WTC11 (cell line): Measurements from ENCODE around the gene ZBTB20. TPM values are rescaled to one million over a fixed set of nuclear protein-coding genes. Genes with fewer than 3 reads are reported as not detected.

Source experiments
- ATAC-seq: fragments of 200-7000 bp; cut with Tn5 transposase; 2 replicates; pipeline ENCODE4 v1.10.0; 2021; ENCODE audit warnings: mild to moderate bottlenecking, moderate library complexity
- CTCF ChIA-PET: fragments of 300-600 bp; sonication (Branson Sonifier 250); formaldehyde crosslinking; loops from one replicate; lab custom pipeline; 2021; ENCODE audit warnings: antibody characterized with exemption; lab: Charles Lee
- POLR2A ChIA-PET: fragments of 350-600 bp; sonication (Branson Sonifier 250); formaldehyde crosslinking; loops from one replicate; lab custom pipeline; 2021; ENCODE audit warnings: antibody characterized with exemption; lab: Charles Lee
- DNase-seq: peaks from one replicate; pipeline ENCODE4 v3.0.0; 2021; ENCODE audit warnings: low spot score
- H3K27ac Mint-ChIP-seq: 2 replicates; pipeline ENCODE4 v1.8.0; 2021; ENCODE audit warnings: mixed read lengths
- H3K27me3 Mint-ChIP-seq: 2 replicates; pipeline ENCODE4 v1.8.0; 2021; ENCODE audit warnings: low read depth, mild to moderate bottlenecking, moderate library complexity, mixed read lengths
- H3K36me3 Mint-ChIP-seq: 2 replicates; pipeline ENCODE4 v1.8.0; 2021; ENCODE audit warnings: mixed read lengths
- H3K4me1 Mint-ChIP-seq: 2 replicates; pipeline ENCODE4 v1.8.0; 2022; ENCODE audit warnings: mixed read lengths
- H3K4me3 Mint-ChIP-seq: 2 replicates; pipeline ENCODE4 v1.8.0; 2021; ENCODE audit warnings: mild to moderate bottlenecking, moderate library complexity, mixed read lengths
- H3K9me3 Mint-ChIP-seq: 2 replicates; pipeline ENCODE4 v1.8.0; 2021; ENCODE audit warnings: mixed read lengths
- CREM ChIP-seq: sonication (generic); formaldehyde crosslinking; IDR thresholded peaks from 2 replicates; pipeline ENCODE4 v1.8.1; 2022; ENCODE audit warnings: mild to moderate bottlenecking, missing genetic modification reagents, moderate library complexity
- E2F5 ChIP-seq: sonication (generic); formaldehyde crosslinking; IDR thresholded peaks from 2 replicates; pipeline ENCODE4 v1.8.1; 2022; ENCODE audit warnings: mild to moderate bottlenecking, moderate library complexity, missing genetic modification reagents
- ERG ChIP-seq: fragments of 250-450 bp; sonication (Bioruptor Pico); IDR thresholded peaks from 2 replicates; pipeline ENCODE4 v1.8.0; 2021; ENCODE audit warnings: mild to moderate bottlenecking
- ETV6 ChIP-seq: sonication (generic); formaldehyde crosslinking; IDR thresholded peaks from 2 replicates; pipeline ENCODE4 v1.8.1; 2022; ENCODE audit warnings: mild to moderate bottlenecking, missing genetic modification reagents
- GABPB1 ChIP-seq: sonication (generic); formaldehyde crosslinking; IDR thresholded peaks from 2 replicates; pipeline ENCODE4 v1.8.1; 2023; ENCODE audit warnings: mild to moderate bottlenecking, missing genetic modification reagents
- GRHL2 ChIP-seq: fragments of 250-450 bp; sonication (Bioruptor Pico); IDR thresholded peaks from 2 replicates; pipeline ENCODE4 v1.8.0; 2022; ENCODE audit warnings: mild to moderate bottlenecking, moderate library complexity; ENCODE audit not compliant: insufficient replicate concordance, severe bottlenecking
- HMGA2 ChIP-seq: fragments of 250-450 bp; sonication (Bioruptor Pico); IDR thresholded peaks from 2 replicates; pipeline ENCODE4 v1.4.0; 2021; ENCODE audit warnings: mild to moderate bottlenecking, moderate library complexity
- IRF2 ChIP-seq: sonication (generic); formaldehyde crosslinking; IDR thresholded peaks from 2 replicates; pipeline ENCODE4 v1.8.0; 2022; ENCODE audit warnings: low read depth, missing genetic modification reagents, borderline replicate concordance
- KAT7 ChIP-seq: sonication (generic); formaldehyde crosslinking; IDR thresholded peaks from 2 replicates; pipeline ENCODE4 v1.8.1; 2023; ENCODE audit warnings: missing genetic modification reagents, mild to moderate bottlenecking, borderline replicate concordance
- NFATC4 ChIP-seq: fragments of 250-450 bp; sonication (Bioruptor Pico); IDR thresholded peaks from 2 replicates; pipeline ENCODE4 v1.9.0; 2021; ENCODE audit warnings: mild to moderate bottlenecking
- NFE2L1 ChIP-seq: sonication (generic); formaldehyde crosslinking; IDR thresholded peaks from 2 replicates; pipeline ENCODE4 v1.8.1; 2023; ENCODE audit warnings: missing genetic modification reagents
- NR2C2 ChIP-seq: sonication (generic); formaldehyde crosslinking; IDR thresholded peaks from 2 replicates; pipeline ENCODE4 v1.8.0; 2022; ENCODE audit warnings: mild to moderate bottlenecking, missing genetic modification reagents
- NR3C1 ChIP-seq: sonication (generic); formaldehyde crosslinking; conservative IDR thresholded peaks from 2 replicates; pipeline ENCODE4 v1.8.1; 2023; ENCODE audit warnings: low read depth, mild to moderate bottlenecking, missing genetic modification reagents
- RELA ChIP-seq: sonication (generic); formaldehyde crosslinking; IDR thresholded peaks from 2 replicates; pipeline ENCODE4 v1.8.1; 2022; ENCODE audit warnings: missing genetic modification reagents, mild to moderate bottlenecking, borderline replicate concordance
- SMAD3 ChIP-seq: sonication (generic); formaldehyde crosslinking; IDR thresholded peaks from 2 replicates; pipeline ENCODE4 v1.8.0; 2022; ENCODE audit warnings: missing genetic modification reagents, mild to moderate bottlenecking, borderline replicate concordance
- SMAD4 ChIP-seq: sonication (generic); formaldehyde crosslinking; IDR thresholded peaks from 2 replicates; pipeline ENCODE4 v1.8.0; 2022; ENCODE audit warnings: mild to moderate bottlenecking, missing genetic modification reagents
- TP53 ChIP-seq: sonication (generic); formaldehyde crosslinking; IDR thresholded peaks from 2 replicates; pipeline ENCODE4 v1.8.1; 2023; ENCODE audit warnings: mild to moderate bottlenecking, missing genetic modification reagents
- ZNF121 ChIP-seq: sonication (generic); formaldehyde crosslinking; IDR thresholded peaks from 2 replicates; pipeline ENCODE4 v1.8.0; 2023; ENCODE audit warnings: missing genetic modification reagents
- ZNF138 ChIP-seq: sonication (generic); formaldehyde crosslinking; conservative IDR thresholded peaks from 2 replicates; pipeline ENCODE4 v1.8.1; 2022; ENCODE audit warnings: mild to moderate bottlenecking, moderate library complexity, missing genetic modification reagents
- ZNF232 ChIP-seq: sonication (generic); formaldehyde crosslinking; IDR thresholded peaks from 2 replicates; pipeline ENCODE4 v1.8.0; 2022; ENCODE audit warnings: mild to moderate bottlenecking, missing genetic modification reagents
- ZNF263 ChIP-seq: sonication (generic); formaldehyde crosslinking; IDR thresholded peaks from 2 replicates; pipeline ENCODE4 v1.8.1; 2022; ENCODE audit warnings: low read depth, mild to moderate bottlenecking, moderate library complexity, missing genetic modification reagents
- ZNF416 ChIP-seq: fragments of 250-450 bp; sonication (Bioruptor Pico); IDR thresholded peaks from 2 replicates; pipeline ENCODE4 v1.9.0; 2021; ENCODE audit warnings: mild to moderate bottlenecking, inconsistent platforms
- ZNF671 ChIP-seq: fragments of 250-450 bp; sonication (Bioruptor Pico); IDR thresholded peaks from 2 replicates; pipeline ENCODE4 v1.8.0; 2021; ENCODE audit warnings: mild to moderate bottlenecking
- total RNA-seq: library from RNA; stranded (reverse); gene quantifications from 3 replicates; pipeline ENCODE4 v1.2.3, GENCODE V29; 2021
- TF ChIP-seq, protein P1 (sequence below): fragments of 250-450 bp; sonication (Bioruptor Pico); IDR thresholded peaks from 2 replicates; pipeline ENCODE4 v1.9.0; 2021; ENCODE audit warnings: mild to moderate bottlenecking
- TF ChIP-seq, protein P2 (sequence below): sonication (generic); formaldehyde crosslinking; conservative IDR thresholded peaks from 2 replicates; pipeline ENCODE4 v1.8.1; 2023; ENCODE audit warnings: mild to moderate bottlenecking, low read depth, missing genetic modification reagents, moderate library complexity
- TF ChIP-seq, protein P3 (sequence below): sonication (generic); formaldehyde crosslinking; IDR thresholded peaks from 2 replicates; pipeline ENCODE4 v1.8.1; 2023; ENCODE audit warnings: mild to moderate bottlenecking, missing genetic modification reagents, moderate library complexity

ZBTB20 gene
- total RNA-seq, 1 experiment from 2014 or later: 1.5 TPM

- ATAC-seq (no peak), DNase-seq (no peak)
- H3K9me3 Mint-ChIP-seq: peaks cover 3% of the 10 kb centered on the region; the same call in 1 of the 2 replicates
- POLR2A ChIA-PET: no interaction called here
- H3K36me3 Mint-ChIP-seq: peaks cover 3% of the 10 kb centered on the region; the same call in 1 of the 2 replicates
- no peak overlapping the region for H3K4me3 Mint-ChIP-seq
- peaks cover 5% of the 10 kb centered on the region for H3K4me1 Mint-ChIP-seq
- no peak overlapping the region for H3K27ac Mint-ChIP-seq
- TF ChIP-seq E2F5 (CRISPR knock-in tag) (no peak), ZNF232 (CRISPR knock-in tag) (no peak), TP53 (CRISPR knock-in tag) (no peak), IRF2 (no peak), ETV6 (CRISPR knock-in tag) (no peak), ZNF138 (no peak), ZNF671 (CRISPR knock-in tag) (no peak), ZNF121 (CRISPR knock-in tag) (no peak), GABPB1 (no peak), RELA (no peak), KAT7 (CRISPR knock-in tag) (no peak), NR3C1 (CRISPR knock-in tag) (no peak), CREM (CRISPR knock-in tag) (no peak), SMAD3 (CRISPR knock-in tag) (no peak), ZNF263 (CRISPR knock-in tag) (no peak)
- TF ChIP-seq, protein P1, sequence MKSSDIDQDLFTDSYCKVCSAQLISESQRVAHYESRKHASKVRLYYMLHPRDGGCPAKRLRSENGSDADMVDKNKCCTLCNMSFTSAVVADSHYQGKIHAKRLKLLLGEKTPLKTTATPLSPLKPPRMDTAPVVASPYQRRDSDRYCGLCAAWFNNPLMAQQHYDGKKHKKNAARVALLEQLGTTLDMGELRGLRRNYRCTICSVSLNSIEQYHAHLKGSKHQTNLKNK: no peak
- TF ChIP-seq, protein P2, sequence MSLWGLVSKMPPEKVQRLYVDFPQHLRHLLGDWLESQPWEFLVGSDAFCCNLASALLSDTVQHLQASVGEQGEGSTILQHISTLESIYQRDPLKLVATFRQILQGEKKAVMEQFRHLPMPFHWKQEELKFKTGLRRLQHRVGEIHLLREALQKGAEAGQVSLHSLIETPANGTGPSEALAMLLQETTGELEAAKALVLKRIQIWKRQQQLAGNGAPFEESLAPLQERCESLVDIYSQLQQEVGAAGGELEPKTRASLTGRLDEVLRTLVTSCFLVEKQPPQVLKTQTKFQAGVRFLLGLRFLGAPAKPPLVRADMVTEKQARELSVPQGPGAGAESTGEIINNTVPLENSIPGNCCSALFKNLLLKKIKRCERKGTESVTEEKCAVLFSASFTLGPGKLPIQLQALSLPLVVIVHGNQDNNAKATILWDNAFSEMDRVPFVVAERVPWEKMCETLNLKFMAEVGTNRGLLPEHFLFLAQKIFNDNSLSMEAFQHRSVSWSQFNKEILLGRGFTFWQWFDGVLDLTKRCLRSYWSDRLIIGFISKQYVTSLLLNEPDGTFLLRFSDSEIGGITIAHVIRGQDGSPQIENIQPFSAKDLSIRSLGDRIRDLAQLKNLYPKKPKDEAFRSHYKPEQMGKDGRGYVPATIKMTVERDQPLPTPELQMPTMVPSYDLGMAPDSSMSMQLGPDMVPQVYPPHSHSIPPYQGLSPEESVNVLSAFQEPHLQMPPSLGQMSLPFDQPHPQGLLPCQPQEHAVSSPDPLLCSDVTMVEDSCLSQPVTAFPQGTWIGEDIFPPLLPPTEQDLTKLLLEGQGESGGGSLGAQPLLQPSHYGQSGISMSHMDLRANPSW (CRISPR knock-in tag): no peak
- TF ChIP-seq, protein P3, sequence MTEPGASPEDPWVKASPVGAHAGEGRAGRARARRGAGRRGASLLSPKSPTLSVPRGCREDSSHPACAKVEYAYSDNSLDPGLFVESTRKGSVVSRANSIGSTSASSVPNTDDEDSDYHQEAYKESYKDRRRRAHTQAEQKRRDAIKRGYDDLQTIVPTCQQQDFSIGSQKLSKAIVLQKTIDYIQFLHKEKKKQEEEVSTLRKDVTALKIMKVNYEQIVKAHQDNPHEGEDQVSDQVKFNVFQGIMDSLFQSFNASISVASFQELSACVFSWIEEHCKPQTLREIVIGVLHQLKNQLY: no peak
- no peaks in the 10 kb centered on the region for H3K27me3 Mint-ChIP-seq
- CTCF ChIA-PET: no interaction called here
Observed at GRCh38 chr3:114809668-114810413, 337.2 kb downstream of the ZBTB20 start.

DNA sequence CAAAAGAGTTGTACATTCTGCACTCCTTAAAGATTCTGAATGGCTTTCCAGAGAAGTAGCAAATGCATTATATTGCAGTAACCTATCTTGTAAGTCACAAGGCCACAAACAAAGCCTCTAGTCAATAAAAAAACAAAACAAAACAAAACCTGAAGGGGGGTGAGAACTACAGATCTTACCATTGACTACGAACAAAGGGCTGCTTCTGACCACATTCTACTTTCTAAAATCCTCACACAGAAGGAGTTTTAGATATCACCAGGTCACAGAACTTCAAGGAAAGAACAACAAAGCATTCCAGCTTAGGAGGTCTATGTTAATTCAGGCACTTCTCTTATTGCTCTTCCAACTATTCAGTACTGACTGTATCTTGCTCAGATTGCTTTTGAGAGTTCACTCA lies 343.0 kb downstream of the ZBTB20 start:
- ChIA-PET POLR2A (no interaction called here), CTCF (no interaction called here)
- Mint-ChIP-seq H3K9me3 (no peaks in the 10 kb centered on the region), H3K4me1 (peaks cover 10% of the 10 kb centered on the region), H3K27ac (no peak overlapping the region), H3K36me3 (no peaks in the 10 kb centered on the region), H3K27me3 (no peaks in the 10 kb centered on the region), H3K4me3 (no peak overlapping the region)
- no peak for ATAC-seq
- no peak for TF ChIP-seq NFE2L1
- no peak for TF ChIP-seq HMGA2 (CRISPR knock-in tag)
- no peak for TF ChIP-seq GRHL2 (CRISPR knock-in tag)
- TF ChIP-seq RELA: no peak
- TF ChIP-seq NR3C1 (CRISPR knock-in tag): no peak
- TF ChIP-seq NR2C2 (CRISPR knock-in tag): no peak
- TF ChIP-seq ERG (CRISPR knock-in tag): no peak
- no peak for TF ChIP-seq NFATC4 (CRISPR knock-in tag)
- TF ChIP-seq SMAD4 (CRISPR knock-in tag): no peak
- no peak for TF ChIP-seq ZNF416
- no peak for DNase-seq
